ENCODE data around the gene BIRC6.
"Not testable (repeated sequence)": the region's sequence is repeated elsewhere in the genome, so short reads cannot be mapped to it uniquely, and the experiment has no call there.

Gene BIRC6

GRCh38 chr2:32356681-32357317 lies at the start of gene BIRC6:
BIRC6 (plus strand) TSS chr2:32357023; CDS start chr2:32357162, 139 bp downstream.
- peak; percentile 81 for DNase-seq (ENCODE audit: low read depth, low spot score)

GRCh38 chr2:32310577-32310976 lies 46.2 kb upstream of the BIRC6 start:
- no peak for DNase-seq (ENCODE audit: low read depth, low spot score)

GRCh38 chr2:32314886-32315285 lies 41.9 kb upstream of the BIRC6 start:
- DNase-seq (ENCODE audit: low read depth, low spot score) = no peak

- not testable (repeated sequence) for DNase-seq (ENCODE audit: low read depth, low spot score)
Observed at GRCh38 chr2:32328679-32329078, 28.1 kb upstream of the BIRC6 start.

GRCh38 chr2:32329180-32329980 lies 27.4 kb upstream of the BIRC6 start:
- DNase-seq (ENCODE audit: low read depth, low spot score) = not testable (repeated sequence)

GRCh38 chr2:32330136-32330535 lies 26.7 kb upstream of the BIRC6 start:
- no peak for DNase-seq (ENCODE audit: low read depth, low spot score)

GRCh38 chr2:32342801-32343200 lies 14.0 kb upstream of the BIRC6 start:
- DNase-seq (ENCODE audit: low read depth, low spot score) = no peak

GRCh38 chr2:32350797-32351196 lies 6.0 kb upstream of the BIRC6 start:
- not testable (repeated sequence) for DNase-seq (ENCODE audit: low read depth, low spot score)

- no peak for DNase-seq (ENCODE audit: low read depth, low spot score)
Observed at GRCh38 chr2:32355976-32356680, 695 bp upstream of the BIRC6 start.

GRCh38 chr2:32357318-32358110 lies 691 bp downstream of the BIRC6 start:
- DNase-seq (ENCODE audit: low read depth, low spot score) = peak; percentile 2

GRCh38 chr2:32358111-32358482 lies 1.3 kb downstream of the BIRC6 start:
- peak; percentile 1 for DNase-seq (ENCODE audit: low read depth, low spot score)

- no peak for DNase-seq (ENCODE audit: low read depth, low spot score)
Observed at GRCh38 chr2:32360416-32360815, 3.6 kb downstream of the BIRC6 start.

- DNase-seq (ENCODE audit: low read depth, low spot score) = not testable (repeated sequence)
Observed at GRCh38 chr2:32362997-32363396, 6.2 kb downstream of the BIRC6 start.

GRCh38 chr2:32363597-32363996 lies 6.8 kb downstream of the BIRC6 start:
- no peak for DNase-seq (ENCODE audit: low read depth, low spot score)

- DNase-seq (ENCODE audit: low read depth, low spot score) = not testable (repeated sequence)
Observed at GRCh38 chr2:32364290-32364689, 7.5 kb downstream of the BIRC6 start.

- not testable (repeated sequence) for DNase-seq (ENCODE audit: low read depth, low spot score)
Observed at GRCh38 chr2:32365679-32366078, 8.9 kb downstream of the BIRC6 start.

- no peak for DNase-seq (ENCODE audit: low read depth, low spot score)
Observed at GRCh38 chr2:32366595-32366994, 9.8 kb downstream of the BIRC6 start.

- DNase-seq (ENCODE audit: low read depth, low spot score) = no peak
Observed at GRCh38 chr2:32369222-32369621, 12.4 kb downstream of the BIRC6 start.

GRCh38 chr2:32370942-32371341 lies 14.1 kb downstream of the BIRC6 start:
- not testable (repeated sequence) for DNase-seq (ENCODE audit: low read depth, low spot score)

GRCh38 chr2:32372519-32373182 lies 15.8 kb downstream of the BIRC6 start:
- DNase-seq (ENCODE audit: low read depth, low spot score) = no peak

Measured in activated CD4-positive, CD25-positive, alpha-beta regulatory T cell treated with anti-CD3 and anti-CD28 coated beads, Interleukin-2, amount 50 U/mL, for 16 hours (primary cell).